CD14-positive monocyte (primary cell): ENCODE results near the gene DAZAP1. TPM values are rescaled to one million over a fixed set of nuclear protein-coding genes. Genes with fewer than 3 reads are reported as not detected.
"Not testable (repeated sequence)": the region's sequence is repeated elsewhere in the genome, so short reads cannot be mapped to it uniquely, and the experiment has no call there.

Source experiments
- DNase-seq, 3 donors: peaks; one replicate each; pipeline ENCODE4 v3.0.0-alpha.2; 2011 to 2022
- H2AFZ ChIP-seq: 2 replicates; pipeline ENCODE4 v1.6.0; 2012; ENCODE audit warnings: mild to moderate bottlenecking, low read depth, low read length, inconsistent platforms; ENCODE audit not compliant: insufficient read depth, poor library complexity, severe bottlenecking
- H3K27ac ChIP-seq, 2 donors: 1 replicate in 1 of 2; 2 replicates in 1 of 2; pipeline ENCODE4 v1.5.1; 2012 to 2013; ENCODE audit warnings: low read length in 2 of 2, control low read depth in 1 of 2, inconsistent platforms in 1 of 2, low read depth in 1 of 2, mild to moderate bottlenecking in 1 of 2
- H3K27me3 ChIP-seq, 2 donors: one replicate each; pipeline versions ENCODE4 v1.6.0 to v1.6.1; 2011 to 2013; ENCODE audit warnings: low read length in 2 of 2; ENCODE audit not compliant: control insufficient read depth in 2 of 2, insufficient read depth in 2 of 2
- H3K36me3 ChIP-seq, 2 donors: replicated peaks in 1 of 2; 1 replicate in 1 of 2; 2 replicates in 1 of 2; pipeline versions ENCODE4 v1.5.1 to v1.6.1; 2012 to 2013; ENCODE audit warnings: low read length in 2 of 2, control low read depth in 1 of 2, inconsistent platforms in 1 of 2, mild to moderate bottlenecking in 1 of 2; ENCODE audit not compliant: insufficient read depth in 2 of 2, control insufficient read depth in 1 of 2
- H3K4me1 ChIP-seq, 2 donors: 1 replicate in 1 of 2; 2 replicates in 1 of 2; pipeline versions ENCODE4 v1.5.1 to v1.6.1; 2012 to 2013; ENCODE audit warnings: low read length in 2 of 2, control low read depth in 1 of 2, inconsistent platforms in 1 of 2, mild to moderate bottlenecking in 1 of 2, moderate library complexity in 1 of 2; ENCODE audit not compliant: insufficient read depth in 2 of 2, control insufficient read depth in 1 of 2
- H3K4me2 ChIP-seq: replicated peaks from 2 replicates; pipeline ENCODE3; 2012; ENCODE audit warnings: low read length, moderate library complexity, mild to moderate bottlenecking; ENCODE audit not compliant: poor library complexity, severe bottlenecking; ENCODE audit errors: extremely low read depth
- H3K4me3 ChIP-seq, 3 experiments: fragments of 200-600 bp in 1 of 3; sonication (generic) in 1 of 3; replicated peaks in 1 of 3; 1 replicate in 2 of 3; 2 replicates in 1 of 3; pipeline ENCODE4 v1.5.1; 2011 to 2013; ENCODE audit warnings: low read length in 3 of 3, mild to moderate bottlenecking in 3 of 3, control low read depth in 2 of 3, low read depth in 2 of 3, inconsistent platforms in 1 of 3, moderate library complexity in 1 of 3
- H3K79me2 ChIP-seq: 2 replicates; pipeline ENCODE4 v1.6.0; 2012; ENCODE audit warnings: mild to moderate bottlenecking, control low read depth, inconsistent platforms, low read length, moderate library complexity; ENCODE audit not compliant: insufficient read depth
- H3K9ac ChIP-seq: 2 replicates; pipeline ENCODE4 v1.6.0; 2017; ENCODE audit warnings: low read length, mild to moderate bottlenecking; ENCODE audit not compliant: insufficient read depth, poor library complexity, severe bottlenecking
- H3K9me3 ChIP-seq, 2 donors: replicated peaks in 1 of 2; 1 replicate in 1 of 2; 2 replicates in 1 of 2; pipeline versions ENCODE4 v1.5.1 to v1.6.1; 2012 to 2013; ENCODE audit warnings: low read length in 2 of 2, control low read depth in 1 of 2; ENCODE audit not compliant: control insufficient read depth in 1 of 2, insufficient read depth in 1 of 2
- H4K20me1 ChIP-seq: 2 replicates; pipeline ENCODE4 v1.6.0; 2012; ENCODE audit warnings: mild to moderate bottlenecking, low read length, control low read depth, moderate library complexity; ENCODE audit not compliant: insufficient read depth
- H3K27ac Mint-ChIP-seq, 7 donors: one replicate each; pipeline ENCODE4 v1.8.0; 2020; ENCODE audit warnings: mild to moderate bottlenecking in 7 of 7, mixed read lengths in 7 of 7, moderate library complexity in 6 of 7, inconsistent platforms in 2 of 7
- H3K27me3 Mint-ChIP-seq, 3 donors: one replicate each; pipeline ENCODE4 v1.8.0; 2021 to 2022; ENCODE audit warnings: low read depth in 3 of 3, mild to moderate bottlenecking in 3 of 3, mixed read lengths in 3 of 3, moderate library complexity in 3 of 3, inconsistent platforms in 1 of 3
- H3K36me3 Mint-ChIP-seq, 2 donors: one replicate each; pipeline ENCODE4 v1.8.0; 2020; ENCODE audit warnings: mixed read lengths in 2 of 2, inconsistent platforms in 1 of 2, mild to moderate bottlenecking in 1 of 2
- H3K4me1 Mint-ChIP-seq: one replicate; pipeline ENCODE4 v1.8.0; 2020; ENCODE audit warnings: mild to moderate bottlenecking, mixed read lengths
- H3K4me3 Mint-ChIP-seq, 2 donors: one replicate each; pipeline ENCODE4 v1.8.0; 2020; ENCODE audit warnings: mild to moderate bottlenecking in 2 of 2, mixed read lengths in 2 of 2, moderate library complexity in 1 of 2
- H3K9me3 Mint-ChIP-seq, 7 donors: one replicate each; pipeline ENCODE4 v1.8.0; 2020 to 2022; ENCODE audit warnings: mixed read lengths in 7 of 7, mild to moderate bottlenecking in 6 of 7, moderate library complexity in 6 of 7, inconsistent platforms in 2 of 7
- WGBS: methylation state at CpG from one replicate; pipeline ENCODE4 v1.1.5; 2013; ENCODE audit warnings: missing lambda C conversion rate; ENCODE audit not compliant: insufficient coverage; 5-methylcytosine and 5-hydroxymethylcytosine counted together
- intact Hi-C, 2 donors: fragments of 100-400 bp; cut with micrococcal nuclease; formaldehyde crosslinking; loops; one replicate each; pipeline versions ENCODE4 v1.15.0 to v1.15.1; 2023
- polyA plus RNA-seq, 3 donors: library from polyadenylated mRNA; depleted of rRNA in 1 of 3; unstranded in 2 of 3; stranded (reverse) in 1 of 3; fragments of 300-500 nt in 2 of 3; fragments of >200 nt in 1 of 3; fragmentation: Illumina TruSeq in 2 of 3; gene quantifications; 1 replicate in 2 of 3; 2 replicates in 1 of 3; pipeline ENCODE4 v1.2.3, GENCODE V29; 2012 to 2021
- TF ChIP-seq, protein P1 (sequence below): fragments of 200-600 bp; IDR thresholded peaks from one replicate; pipeline ENCODE4 v1.8.0; 2022; ENCODE audit warnings: antibody characterized with exemption, mild to moderate bottlenecking

Gene DAZAP1
- polyA plus RNA-seq, 3 donors, result 3.3 to 57.1 (median 4.2) TPM

GRCh38 chr19:1474765-1475351, 67.5 kb downstream of the DAZAP1 start:
- Histone ChIP-seq H4K20me1 (peaks cover 69% of the 10 kb centered on the region), H3K9ac (no peak overlapping the region), H3K4me3 (no peak overlapping the region), H3K36me3 (peaks cover 18 to 27% of the 10 kb centered on the region in 2 donors), H2AFZ (no peak overlapping the region), H3K27me3 (peaks cover 30 to 40% of the 10 kb centered on the region in 2 donors), H3K4me2 (no peak overlapping the region), H3K79me2 (peaks cover 29% of the 10 kb centered on the region), H3K9me3 (peaks cover 8 to 10% of the 10 kb centered on the region in 2 donors), H3K4me1 (peaks cover 38 to 42% of the 10 kb centered on the region in 2 donors), H3K27ac (no peak overlapping the region)
- TF ChIP-seq, protein P1, sequence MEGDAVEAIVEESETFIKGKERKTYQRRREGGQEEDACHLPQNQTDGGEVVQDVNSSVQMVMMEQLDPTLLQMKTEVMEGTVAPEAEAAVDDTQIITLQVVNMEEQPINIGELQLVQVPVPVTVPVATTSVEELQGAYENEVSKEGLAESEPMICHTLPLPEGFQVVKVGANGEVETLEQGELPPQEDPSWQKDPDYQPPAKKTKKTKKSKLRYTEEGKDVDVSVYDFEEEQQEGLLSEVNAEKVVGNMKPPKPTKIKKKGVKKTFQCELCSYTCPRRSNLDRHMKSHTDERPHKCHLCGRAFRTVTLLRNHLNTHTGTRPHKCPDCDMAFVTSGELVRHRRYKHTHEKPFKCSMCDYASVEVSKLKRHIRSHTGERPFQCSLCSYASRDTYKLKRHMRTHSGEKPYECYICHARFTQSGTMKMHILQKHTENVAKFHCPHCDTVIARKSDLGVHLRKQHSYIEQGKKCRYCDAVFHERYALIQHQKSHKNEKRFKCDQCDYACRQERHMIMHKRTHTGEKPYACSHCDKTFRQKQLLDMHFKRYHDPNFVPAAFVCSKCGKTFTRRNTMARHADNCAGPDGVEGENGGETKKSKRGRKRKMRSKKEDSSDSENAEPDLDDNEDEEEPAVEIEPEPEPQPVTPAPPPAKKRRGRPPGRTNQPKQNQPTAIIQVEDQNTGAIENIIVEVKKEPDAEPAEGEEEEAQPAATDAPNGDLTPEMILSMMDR, result no peak
- DNase-seq, result no peak
- 97% methylated on average over 25 of the region's 26 CpGs for WGBS
- Mint-ChIP-seq H3K27ac (no peak overlapping the region), H3K4me1 (peaks cover 37% of the 10 kb centered on the region), H3K4me3 (no peak overlapping the region), H3K27me3 (peaks cover 32 to 47% (median 42%) of the 10 kb centered on the region in 3 donors), H3K36me3 (peaks cover 20 to 34% of the 10 kb centered on the region in 2 donors), H3K9me3 (peaks cover 0 to 16% (median 2%) of the 10 kb centered on the region in 7 donors)
- intact Hi-C loops, result loop anchor here in 1 of 2 donors (5.0 kb wide), 1 partner anchor 33 kb away; no protein-coding TSS in a partner anchor

GRCh38 chr19:1475751-1476437, 68.5 kb downstream of the DAZAP1 start:
- Histone ChIP-seq H3K9ac (no peak overlapping the region), H3K36me3 (peaks cover 18 to 27% of the 10 kb centered on the region in 2 donors), H4K20me1 (peaks cover 59% of the 10 kb centered on the region), H3K9me3 (peaks cover 8 to 10% of the 10 kb centered on the region in 2 donors), H3K79me2 (peaks cover 29% of the 10 kb centered on the region), H3K4me3 (no peak overlapping the region), H3K27ac (no peak overlapping the region), H3K27me3 (peaks cover 20 to 30% of the 10 kb centered on the region in 2 donors), H2AFZ (no peak overlapping the region), H3K4me1 (peaks cover 32 to 39% of the 10 kb centered on the region in 2 donors), H3K4me2 (no peak overlapping the region)
- Mint-ChIP-seq H3K27me3 (peaks cover 25 to 37% (median 33%) of the 10 kb centered on the region in 3 donors), H3K4me1 (peaks cover 39% of the 10 kb centered on the region), H3K4me3 (no peak overlapping the region), H3K27ac (no peak overlapping the region), H3K36me3 (peaks cover 20 to 34% of the 10 kb centered on the region in 2 donors), H3K9me3 (peaks cover 0 to 12% (median 2%) of the 10 kb centered on the region in 7 donors)
- DNase-seq, result no peak
- 97% methylated on average over 30 of the region's 31 CpGs for WGBS
- intact Hi-C loops, result loop anchor here in 1 of 2 donors (5.0 kb wide), 1 partner anchor 34 kb away; no protein-coding TSS in a partner anchor
- TF ChIP-seq, protein P1, result no peak

GRCh38 chr19:1477056-1477455, 69.7 kb downstream of the DAZAP1 start:
- 96% methylated on average over 6 of the region's 9 CpGs for WGBS
- H3K9ac ChIP-seq, H3K9me3 Mint-ChIP-seq: not testable (repeated sequence)

More at GRCh38 chr19:1477056-1477455, 69.7 kb downstream of the DAZAP1 start:
- Mint-ChIP-seq H3K4me1 (peaks cover 31% of the 10 kb centered on the region), H3K36me3 (peaks cover 20 to 34% of the 10 kb centered on the region in 2 donors), H3K27me3 (peaks cover 13 to 25% (median 22%) of the 10 kb centered on the region in 3 donors)
- not testable (repeated sequence) for H3K27ac Mint-ChIP-seq, H3K4me3 Mint-ChIP-seq, H3K4me3 ChIP-seq, H3K4me2 ChIP-seq, H3K27ac ChIP-seq, H3K9me3 ChIP-seq, H2AFZ ChIP-seq, DNase-seq
- intact Hi-C loops, result loop anchor here in 1 of 2 donors (5.0 kb wide), 1 partner anchor 35 kb away; no protein-coding TSS in a partner anchor
- Histone ChIP-seq H3K79me2 (peaks cover 29% of the 10 kb centered on the region), H4K20me1 (peaks cover 47% of the 10 kb centered on the region), H3K36me3 (peaks cover 18 to 27% of the 10 kb centered on the region in 2 donors), H3K4me1 (peaks cover 22 to 30% of the 10 kb centered on the region in 2 donors), H3K27me3 (peaks cover 9 to 18% of the 10 kb centered on the region in 2 donors)
